DND-41 (cell line): ENCODE data around the gene NPR1.
"Not testable (repeated sequence)": the region's sequence is repeated elsewhere in the genome, so short reads cannot be mapped to it uniquely, and the experiment has no call there.

ENCODE experiments used
- ATAC-seq: fragments of 200-7000 bp; cut with Tn5 transposase; 3 replicates; pipeline ENCODE4 v1.9.1; 2021; ENCODE audit warnings: low read depth; ENCODE audit not compliant: insufficient read depth
- DNase-seq: peaks from one replicate; pipeline ENCODE4 v3.0.0-alpha.2; 2020
- H2AFZ ChIP-seq: 2 replicates; pipeline ENCODE4 v1.6.0; 2012; ENCODE audit warnings: low read depth, low read length
- H3K27ac ChIP-seq: 2 replicates; pipeline ENCODE4 v1.5.1; 2012; ENCODE audit warnings: low read length, inconsistent platforms
- H3K27me3 ChIP-seq: fragments of 200-600 bp; sonication (generic); 2 replicates; pipeline ENCODE4 v1.6.0; 2012; ENCODE audit warnings: low read length, mild to moderate bottlenecking, inconsistent platforms; ENCODE audit not compliant: insufficient read depth, poor library complexity
- H3K36me3 ChIP-seq: 2 replicates; pipeline ENCODE4 v1.5.1; 2012; ENCODE audit warnings: low read length, inconsistent platforms; ENCODE audit not compliant: insufficient read depth
- H3K4me1 ChIP-seq: 2 replicates; pipeline ENCODE4 v1.5.1; 2012; ENCODE audit warnings: mild to moderate bottlenecking, low read length; ENCODE audit not compliant: insufficient read depth
- H3K4me2 ChIP-seq: 2 replicates; pipeline ENCODE4 v1.6.0; 2012; ENCODE audit warnings: mild to moderate bottlenecking, moderate library complexity, low read length, inconsistent platforms; ENCODE audit not compliant: insufficient read depth
- H3K4me3 ChIP-seq, 2 experiments: fragments of 200-600 bp in 1 of 2; shearing (Covaris generic) in 1 of 2; 2 replicates each; pipeline ENCODE4 v1.5.1; 2012 to 2016; ENCODE audit warnings: inconsistent platforms in 2 of 2, low read length in 2 of 2, mild to moderate bottlenecking in 2 of 2, low read depth in 1 of 2, moderate library complexity in 1 of 2
- H3K79me2 ChIP-seq: 2 replicates; pipeline ENCODE4 v1.6.0; 2012; ENCODE audit warnings: low read length, inconsistent platforms; ENCODE audit not compliant: insufficient read depth
- H3K9ac ChIP-seq: 2 replicates; pipeline ENCODE4 v1.6.0; 2012; ENCODE audit warnings: low read depth, mild to moderate bottlenecking, inconsistent platforms, low read length, moderate library complexity
- H3K9me3 ChIP-seq: 2 replicates; pipeline ENCODE4 v1.5.1; 2012; ENCODE audit warnings: low read length, moderate library complexity, mild to moderate bottlenecking, inconsistent platforms; ENCODE audit not compliant: insufficient read depth, severe bottlenecking
- H4K20me1 ChIP-seq: 2 replicates; pipeline ENCODE4 v1.6.0; 2012; ENCODE audit warnings: low read length; ENCODE audit not compliant: insufficient read depth
- CTCF ChIP-seq: IDR thresholded peaks from 2 replicates; pipeline ENCODE4 v1.5.1; 2012; ENCODE audit warnings: borderline replicate concordance, low read length, moderate library complexity, mild to moderate bottlenecking; ENCODE audit not compliant: poor library complexity, severe bottlenecking; ENCODE audit errors: extremely low read depth
- EZH2 ChIP-seq: IDR thresholded peaks from 3 replicates; pipeline ENCODE4 v1.6.1; 2012; ENCODE audit warnings: borderline replicate concordance, low read depth, mild to moderate bottlenecking, moderate library complexity, low read length, inconsistent platforms; ENCODE audit not compliant: severe bottlenecking

NPR1 gene

GRCh38 chr1:153670257-153670858, 8.1 kb upstream of the NPR1 start:
- peak overlapping the region; percentile 75 to 95 for H3K4me3 ChIP-seq
- TF ChIP-seq EZH2 (no peak), CTCF (no peak)
- peak overlapping the region; percentile 94 for H3K4me2 ChIP-seq
- H3K9me3 ChIP-seq, result no peaks in the 10 kb centered on the region
- H3K4me1 ChIP-seq, result peaks cover 35% of the 10 kb centered on the region
- no peak for DNase-seq
- H4K20me1 ChIP-seq, result peaks cover 24% of the 10 kb centered on the region; the same call in 1 of the 2 replicates
- peaks cover 51% of the 10 kb centered on the region for H3K36me3 ChIP-seq
- peaks cover 50% of the 10 kb centered on the region for H3K79me2 ChIP-seq
- no peaks in the 10 kb centered on the region for H3K27me3 ChIP-seq
- H3K9ac ChIP-seq, result peak overlapping the region; percentile 88
- no peak for ATAC-seq
- H3K27ac ChIP-seq, result peak overlapping the region; percentile 92
- peak overlapping the region; percentile 66 for H2AFZ ChIP-seq

GRCh38 chr1:153670859-153671627, 7.4 kb upstream of the NPR1 start, which contains the start of gene ILF2:
Gene ILF2 (minus strand): TSS chr1:153670993. CDS start chr1:153670922, 71 bp downstream.
- Histone ChIP-seq H3K9me3 (no peaks in the 10 kb centered on the region), H3K4me3 (peak within 1 kb of the TSS; percentile 75 to 95), H3K79me2 (peaks cover 48% of the 10 kb centered on the region), H3K4me1 (peaks cover 35% of the 10 kb centered on the region), H3K36me3 (peaks cover 44% of the 10 kb centered on the region), H3K27me3 (no peaks in the 10 kb centered on the region), H3K27ac (peak within 1 kb of the TSS; percentile 92), H4K20me1 (peaks cover 24% of the 10 kb centered on the region; the same call in 1 of the 2 replicates), H3K9ac (peak within 1 kb of the TSS; percentile 88), H3K4me2 (peak within 1 kb of the TSS; percentile 94), H2AFZ (peak within 1 kb of the TSS; percentile 91)
- DNase-seq (peak; percentile 99), ATAC-seq (peak; percentile 90)
- TF ChIP-seq EZH2 (no peak), CTCF (peak; percentile 46)

GRCh38 chr1:153671628-153672353, 6.7 kb upstream of the NPR1 start:
- peak overlapping the region; percentile 91 for H2AFZ ChIP-seq
- peaks cover 37% of the 10 kb centered on the region for H3K36me3 ChIP-seq
- peak overlapping the region; percentile 25 to 65; a peak in 3 of 4 replicates for H3K4me3 ChIP-seq
- peaks cover 35% of the 10 kb centered on the region for H3K4me1 ChIP-seq
- DNase-seq (peak; percentile 76), ATAC-seq (peak; percentile 41)
- H3K4me2 ChIP-seq, result peak overlapping the region; percentile 73
- H3K79me2 ChIP-seq, result peaks cover 41% of the 10 kb centered on the region
- H3K9me3 ChIP-seq, H3K27me3 ChIP-seq: not testable (repeated sequence)
- peak overlapping the region; percentile 56 for H3K9ac ChIP-seq
- peak; percentile 30 for TF ChIP-seq CTCF
- peak overlapping the region; percentile 78 for H3K27ac ChIP-seq
- peaks cover 19% of the 10 kb centered on the region; the same call in 1 of the 2 replicates for H4K20me1 ChIP-seq
